Stimulated activated CD4-positive, alpha-beta T cell treated with anti-CD3 and anti-CD28 coated beads, Interleukin-12 subunit alpha, Interleukin-12 subunit beta, amount 100 ng/mL, for 24 hours (primary cell): Measurements from ENCODE around the gene CHRM2.
"Not testable (repeated sequence)": the region's sequence is repeated elsewhere in the genome, so short reads cannot be mapped to it uniquely, and the experiment has no call there.

ENCODE experiments used
- DNase-seq, 2 experiments: peaks; one replicate each; pipeline ENCODE4 v3.0.0-alpha.2; 2020; ENCODE audit warnings: low read depth in 2 of 2

Gene CHRM2

GRCh38 chr7:136868496-136869000 lies at the start of gene CHRM2:
Gene CHRM2 (plus strand): TSS chr7:136868652. CDS start chr7:137014866, 146,214 bp downstream.
- DNase-seq, result no peak

GRCh38 chr7:136831398-136831797 lies 37.1 kb upstream of the CHRM2 start:
- not testable (repeated sequence) for DNase-seq

- DNase-seq, result no peak
These were observed 22.5 kb upstream of the CHRM2 start for GRCh38 chr7:136845899-136846465.

- no peak for DNase-seq
These were observed 20.6 kb upstream of the CHRM2 start for GRCh38 chr7:136847858-136848257.

GRCh38 chr7:136853654-136854053 lies 14.8 kb upstream of the CHRM2 start:
- DNase-seq, result no peak

GRCh38 chr7:136857573-136857972 lies 10.9 kb upstream of the CHRM2 start:
- DNase-seq, result no peak

- DNase-seq, result no peak
These were observed 8.6 kb upstream of the CHRM2 start for GRCh38 chr7:136859803-136860202.

- no peak for DNase-seq
These were observed 3.2 kb upstream of the CHRM2 start for GRCh38 chr7:136865236-136865635.

GRCh38 chr7:136865777-136866176 lies 2.7 kb upstream of the CHRM2 start:
- DNase-seq, result no peak

- no peak for DNase-seq
These were observed 829 bp downstream of the CHRM2 start for GRCh38 chr7:136869001-136869961.

GRCh38 chr7:136869991-136870865 lies 1.8 kb downstream of the CHRM2 start:
- no peak for DNase-seq

GRCh38 chr7:136870866-136871487 lies 2.5 kb downstream of the CHRM2 start:
- no peak for DNase-seq

- no peak for DNase-seq
These were observed 6.1 kb downstream of the CHRM2 start for GRCh38 chr7:136874393-136875032.

- no peak for DNase-seq
These were observed 9.1 kb downstream of the CHRM2 start for GRCh38 chr7:136877509-136877908.

GRCh38 chr7:136877990-136878389 lies 9.5 kb downstream of the CHRM2 start:
- no peak for DNase-seq

- no peak for DNase-seq
These were observed 10.4 kb downstream of the CHRM2 start for GRCh38 chr7:136878878-136879277.

GRCh38 chr7:136883046-136883445 lies 14.6 kb downstream of the CHRM2 start:
- no peak for DNase-seq

- no peak for DNase-seq
These were observed 16.0 kb downstream of the CHRM2 start for GRCh38 chr7:136884492-136884891.

- no peak for DNase-seq
These were observed 18.9 kb downstream of the CHRM2 start for GRCh38 chr7:136887317-136887716.

- DNase-seq, result no peak
These were observed 21.9 kb downstream of the CHRM2 start for GRCh38 chr7:136890399-136890798.

GRCh38 chr7:136891850-136892249 lies 23.4 kb downstream of the CHRM2 start:
- no peak for DNase-seq
